Measurements from ENCODE around the gene POU2F1.

GRCh38 chr1:167219646-167220536, 795 bp upstream of the POU2F1 start:
- TF ChIP-seq CTCF (IDR thresholded peaks at IDR 0.05) (no peak), POLR2A (IDR thresholded peaks at IDR 0.05) (no peak)

All from lower leg skin (tissue), 3 donors.